Measurements from ENCODE around the gene CDC42BPG. TPM values are rescaled to one million over a fixed set of nuclear protein-coding genes. Genes with fewer than 3 reads are reported as not detected.
A peak's percentile ranks its signal among the peaks of the same experiment; 100 is the strongest.

Gene CDC42BPG
- total and polyA plus RNA-seq, 9 of the 15 experiments (the other 6 are each of a cell fraction or from before 2014, with no cell fraction given), result 0.04 to 8.8 (median 2.1) TPM

GRCh38 chr11:64845129-64845775 is 799 bp upstream of the CDC42BPG start (continued):
- TF ChIP-seq ZC3H11A (IDR thresholded peaks at IDR 0.05; ENCODE audit: low read depth, low read length) (no peak), THRB (CRISPR knock-in tag; conservative IDR thresholded peaks at IDR 0.05) (no peak), CREB3 (tag; conservative IDR thresholded peaks at IDR 0.05; ENCODE audit: low read depth) (no peak), VEZF1 (CRISPR knock-in tag; IDR thresholded peaks at IDR 0.05) (peak; percentile 6; the same call in 1 of the 2 replicates), RCOR1 (IDR thresholded peaks at IDR 0.05; ENCODE audit: borderline replicate concordance in 1 of 2, low read depth in 2 of 2, low read length in 2 of 2) (peak; percentile 90 to 99; a peak in 3 of 4 replicates), HDAC2 (IDR thresholded peaks at IDR 0.05) (peak; percentile 100), NFIC (IDR thresholded peaks at IDR 0.05) (peak; percentile 38), NCOA4 (IDR thresholded peaks at IDR 0.05; ENCODE audit: partially characterized antibody) (peak; percentile 92), FOXO4 (CRISPR knock-in tag; IDR thresholded peaks at IDR 0.05) (no peak), MTA1 (IDR thresholded peaks at IDR 0.05; ENCODE audit: borderline replicate concordance) (0 out of 2 replicates have a peak, but pooled peaks have one; percentile 62), ZNF740 (CRISPR knock-in tag; IDR thresholded peaks at IDR 0.05) (no peak), ZNF740 (tag; IDR thresholded peaks at IDR 0.05) (peak in 1 of 2 experiments; percentile 17; a peak in 1 of 4 replicates), MLLT1 (IDR thresholded peaks at IDR 0.05) (0 out of 4 replicates have a peak, but pooled peaks of 1 of the 2 experiments have one; percentile 51), SMARCA5 (IDR thresholded peaks at IDR 0.05) (peak; percentile 100), CC2D1A (IDR thresholded peaks at IDR 0.05) (peak; percentile 73; the same call in 1 of the 2 replicates), ADNP (tag; IDR thresholded peaks at IDR 0.05) (peak; percentile 99), ZNF143 (CRISPR knock-in tag; IDR thresholded peaks at IDR 0.05) (peak; percentile 68), LEF1 (IDR thresholded peaks at IDR 0.05) (0 out of 2 replicates have a peak, but pooled peaks have one; percentile 60), YY1 (IDR thresholded peaks at IDR 0.05; ENCODE audit: borderline replicate concordance in 1 of 3, control insufficient read depth in 1 of 3, extremely low read depth in 1 of 3, insufficient read depth in 3 of 3, insufficient read length in 1 of 3, insufficient replicate concordance in 2 of 3, low read depth in 1 of 3, low read length in 2 of 3) (peak in 1 of 3 experiments; percentile 1)

Data from K562 (cell line).